AG04450 (cell line): Measurements from ENCODE around the gene MYO9B. TPM values are rescaled to one million over a fixed set of nuclear protein-coding genes. Genes with fewer than 3 reads are reported as not detected.

Experiments used
- CTCF ChIA-PET: fragments of 300-600, 350-600 bp; formaldehyde crosslinking; extraction: SDS; loops from one replicate; lab custom pipeline; 2022; ENCODE audit warnings: antibody characterized with exemption, inconsistent platforms; lab: Charles Lee
- POLR2A ChIA-PET: fragments of 350-600 bp; formaldehyde crosslinking; extraction: SDS; loops from one replicate; lab custom pipeline; 2021; ENCODE audit warnings: antibody characterized with exemption, inconsistent platforms; lab: Yijun Ruan, JAX
- DNase-seq: peaks from one replicate; pipeline ENCODE4 v3.0.0-alpha.2; 2011; ENCODE audit warnings: low read depth, low spot score
- H3K27ac ChIP-seq: one replicate; pipeline ENCODE4 v1.5.1; 2012; ENCODE audit warnings: low read depth, low read length, control low read depth
- H3K27me3 ChIP-seq: one replicate; pipeline ENCODE4 v1.6.0; 2012; ENCODE audit warnings: low read length; ENCODE audit not compliant: control insufficient read depth, insufficient read depth
- H3K4me3 ChIP-seq: 2 replicates; pipeline ENCODE4 v1.5.1; 2011; ENCODE audit warnings: mild to moderate bottlenecking, low read depth, low read length, control low read depth
- H3K9me3 ChIP-seq: 2 replicates; pipeline ENCODE4 v1.5.1; 2012; ENCODE audit warnings: low read length; ENCODE audit not compliant: control insufficient read depth, insufficient read depth
- CTCF ChIP-seq: IDR thresholded peaks from 2 replicates; pipeline ENCODE4 v1.5.1; 2011; ENCODE audit warnings: low read depth, low read length, control low read depth, inconsistent platforms
- polyA plus RNA-seq: library from polyadenylated mRNA; depleted of rRNA; stranded (reverse); fragments of >200 nt; gene quantifications from 2 replicates; pipeline ENCODE4 v1.2.3, GENCODE V29; 2011

Gene MYO9B
- polyA plus RNA-seq, 1 experiment = 34.5 TPM

DNA sequence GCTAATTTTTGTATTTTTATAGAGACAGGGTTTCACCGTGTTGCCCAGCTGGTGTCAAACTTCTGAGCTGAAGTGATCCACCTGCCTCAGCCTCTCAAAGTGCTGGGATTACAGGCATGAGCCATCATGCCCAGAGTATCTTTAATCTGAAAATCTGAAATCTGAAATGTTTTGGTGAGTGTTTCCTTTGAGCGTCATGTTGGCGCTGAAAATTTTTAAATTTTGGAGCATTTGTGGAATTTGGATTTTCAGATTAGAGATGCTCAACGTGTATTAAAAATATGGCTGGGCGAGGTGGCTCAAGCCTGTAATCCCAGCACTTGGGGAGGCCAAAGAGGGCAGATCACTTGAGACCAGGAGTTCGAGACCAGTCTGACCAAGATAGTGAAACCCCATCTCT is 43.8 kb upstream of the MYO9B start:
- Histone ChIP-seq H3K9me3 (no peaks in the 10 kb centered on the region), H3K27ac (no peak overlapping the region), H3K4me3 (no peak overlapping the region), H3K27me3 (peaks cover 20% of the 10 kb centered on the region)
- no peak for DNase-seq
- TF ChIP-seq CTCF = no peak
- ChIA-PET CTCF (no interaction called here), POLR2A (no interaction called here)

DNA sequence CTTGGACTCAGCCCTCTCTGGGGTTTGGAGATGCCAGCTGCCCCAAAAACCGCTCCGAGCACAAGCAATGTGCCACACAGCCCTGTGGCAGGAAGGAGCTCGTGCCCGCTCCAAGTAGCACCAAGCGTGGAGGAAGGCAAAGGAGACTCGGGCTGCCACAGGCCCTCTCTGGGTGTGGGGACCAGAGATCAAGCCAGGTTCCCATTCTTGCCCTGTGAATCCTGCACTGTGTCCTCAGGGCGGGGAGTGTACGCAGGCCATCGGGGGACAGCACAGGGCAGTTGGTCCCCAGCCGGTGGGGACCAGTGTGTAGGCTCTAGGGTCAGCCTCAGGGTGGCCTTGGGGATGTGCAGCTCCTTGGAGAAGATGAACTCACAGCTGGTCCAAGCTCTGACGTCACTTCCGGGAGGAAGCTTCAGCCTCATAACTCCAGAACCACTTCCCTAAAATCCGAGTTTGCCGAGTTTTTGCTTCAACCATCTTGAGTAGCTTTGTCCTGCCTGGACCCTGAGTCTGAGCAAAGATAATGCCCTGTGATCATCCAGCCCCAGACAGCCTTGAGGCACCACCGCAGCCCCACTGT is 39.6 kb upstream of the MYO9B start:
- H3K9me3 ChIP-seq = no peaks in the 10 kb centered on the region
- TF ChIP-seq CTCF = no peak
- ChIA-PET POLR2A (no interaction called here), CTCF (interaction anchor here (0.5 kb wide), 1 partner anchor 325 kb away, joined by 3 read pairs; no protein-coding TSS in a partner anchor)
- H3K4me3 ChIP-seq = no peak overlapping the region
- H3K27me3 ChIP-seq = peaks cover 9% of the 10 kb centered on the region
- H3K27ac ChIP-seq = no peak overlapping the region
- DNase-seq = no peak

GRCh38 chr19:17036640-17037039 is 38.9 kb upstream of the MYO9B start:
- Histone ChIP-seq H3K27ac (no peak overlapping the region), H3K9me3 (no peaks in the 10 kb centered on the region), H3K27me3 (peaks cover 9% of the 10 kb centered on the region), H3K4me3 (no peak overlapping the region)
- CTCF ChIA-PET = no interaction called here
- no peak for DNase-seq
- no peak for TF ChIP-seq CTCF
- POLR2A ChIA-PET = no interaction called here

- no peak for TF ChIP-seq CTCF
- Histone ChIP-seq H3K27ac (no peak overlapping the region), H3K9me3 (no peaks in the 10 kb centered on the region), H3K4me3 (no peak overlapping the region), H3K27me3 (peaks cover 7% of the 10 kb centered on the region)
- ChIA-PET POLR2A (no interaction called here), CTCF (no interaction called here)
- no peak for DNase-seq
These were observed 38.4 kb upstream of the MYO9B start for GRCh38 chr19:17037184-17037583.

DNA sequence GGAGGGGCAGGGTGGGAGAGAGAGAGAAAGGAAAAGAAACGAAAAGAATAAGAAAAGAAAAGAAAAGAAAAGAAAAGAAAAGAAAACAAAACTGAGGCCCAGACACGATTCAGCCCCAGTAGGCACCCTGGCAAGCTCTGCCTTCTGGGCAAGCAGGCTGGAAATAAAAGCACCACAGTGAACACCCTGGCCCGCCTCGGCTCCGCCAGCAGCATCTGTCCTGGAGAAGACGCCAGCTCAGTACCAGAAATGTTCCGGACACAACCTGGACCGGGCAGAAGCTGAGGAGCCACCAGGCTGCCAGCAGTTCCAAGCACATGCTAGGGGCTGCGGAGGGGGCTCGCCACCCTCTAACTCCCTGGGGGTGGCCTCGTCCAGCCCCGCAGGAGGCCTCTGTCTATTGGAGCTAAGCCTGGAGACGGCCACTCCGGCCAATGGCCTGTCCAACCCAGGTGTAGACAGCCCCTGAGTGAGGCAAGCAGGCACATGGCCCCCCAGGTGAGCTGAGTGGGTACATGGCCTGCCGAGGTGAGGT is 37.5 kb upstream of the MYO9B start:
- Histone ChIP-seq H3K27ac (no peak overlapping the region), H3K27me3 (peaks cover 8% of the 10 kb centered on the region), H3K9me3 (no peaks in the 10 kb centered on the region), H3K4me3 (no peak overlapping the region)
- no peak for TF ChIP-seq CTCF
- ChIA-PET POLR2A (no interaction called here), CTCF (interaction anchor here (0.6 kb wide), 1 partner anchor 266 kb away, joined by 4 read pairs; no protein-coding TSS in a partner anchor)
- no peak for DNase-seq
